GM23248 (cell line): ENCODE results near the gene MEFV. TPM values are rescaled to one million over a fixed set of nuclear protein-coding genes. Genes with fewer than 3 reads are reported as not detected.

Experiments used
- DNase-seq: peaks from one replicate; pipeline ENCODE4 v3.0.0-alpha.2; 2015
- H2AFZ ChIP-seq: fragments of 200-600 bp; sonication (generic); 2 replicates; pipeline ENCODE4 v1.6.1; 2016; ENCODE audit warnings: antibody characterized with exemption
- H3F3A ChIP-seq: fragments of 200-600 bp; sonication (generic); 2 replicates; pipeline ENCODE4 v1.6.1; 2016; ENCODE audit warnings: mild to moderate bottlenecking, antibody characterized with exemption, mixed run types; ENCODE audit not compliant: insufficient read depth
- H3K27ac ChIP-seq: fragments of 200-600 bp; sonication (generic); 2 replicates; pipeline ENCODE4 v1.5.1; 2016; ENCODE audit warnings: mild to moderate bottlenecking
- H3K27me3 ChIP-seq: fragments of 200-600 bp; sonication (generic); replicated peaks from 2 replicates; pipeline ENCODE4 v1.6.1; 2016; ENCODE audit warnings: mild to moderate bottlenecking; ENCODE audit not compliant: insufficient read depth
- H3K36me3 ChIP-seq: fragments of 200-600 bp; sonication (generic); 2 replicates; pipeline ENCODE4 v1.6.1; 2016; ENCODE audit warnings: low read depth, mild to moderate bottlenecking
- H3K4me1 ChIP-seq: fragments of 200-600 bp; sonication (generic); 2 replicates; pipeline ENCODE4 v1.6.1; 2016; ENCODE audit warnings: mild to moderate bottlenecking; ENCODE audit not compliant: insufficient read depth
- H3K4me2 ChIP-seq: fragments of 200-600 bp; sonication (generic); one replicate; pipeline ENCODE4 v1.6.1; 2016; ENCODE audit warnings: mild to moderate bottlenecking; ENCODE audit not compliant: unreplicated experiment
- H3K4me3 ChIP-seq: fragments of 200-600 bp; sonication (generic); 2 replicates; pipeline ENCODE4 v1.5.1; 2016; ENCODE audit warnings: mild to moderate bottlenecking
- H3K79me2 ChIP-seq: fragments of 200-600 bp; sonication (generic); 2 replicates; pipeline ENCODE4 v1.6.1; 2016; ENCODE audit warnings: mild to moderate bottlenecking; ENCODE audit not compliant: insufficient read depth
- H3K9ac ChIP-seq: fragments of 200-600 bp; sonication (generic); 2 replicates; pipeline ENCODE4 v1.6.1; 2016; ENCODE audit warnings: mild to moderate bottlenecking
- H3K9me2 ChIP-seq: fragments of 200-600 bp; sonication (generic); 2 replicates; pipeline ENCODE4 v1.6.1; 2016; ENCODE audit warnings: mixed run types, mild to moderate bottlenecking, moderate library complexity; ENCODE audit not compliant: insufficient read depth
- H3K9me3 ChIP-seq: fragments of 200-600 bp; sonication (generic); one replicate; pipeline ENCODE4 v1.6.1; 2017; ENCODE audit warnings: low read depth
- H4K20me1 ChIP-seq: fragments of 200-600 bp; sonication (generic); 2 replicates; pipeline ENCODE4 v1.6.0; 2016; ENCODE audit not compliant: insufficient read depth
- EZH2 ChIP-seq: fragments of 200-600 bp; sonication (generic); IDR thresholded peaks from 2 replicates; pipeline ENCODE4 v1.6.1; 2018; ENCODE audit warnings: antibody characterized with exemption, mild to moderate bottlenecking; ENCODE audit not compliant: insufficient read depth, poor library complexity, severe bottlenecking
- EZH2phosphoT487 ChIP-seq: fragments of 200-600 bp; sonication (generic); IDR thresholded peaks from 2 replicates; pipeline ENCODE4 v1.6.1; 2018; ENCODE audit warnings: antibody characterized with exemption, moderate library complexity, mild to moderate bottlenecking, low read depth; ENCODE audit not compliant: insufficient read depth
- WGBS, 2 experiments: methylation state at CpG; one replicate each; pipeline ENCODE4 v1.1.6; 2015 to 2017; ENCODE audit warnings: low lambda C conversion rate in 2 of 2, low coverage in 1 of 2; ENCODE audit errors: missing lambda C conversion rate in 2 of 2; 5-methylcytosine and 5-hydroxymethylcytosine counted together
- in situ Hi-C: fragments of 300-500 bp; cut with MboI; formaldehyde crosslinking; loops from 2 replicates; pipeline ENCODE4 v1.15.0; 2020
- polyA plus RNA-seq: library from polyadenylated mRNA; unstranded; fragments of >200 nt; fragmentation: Nextera tagmentation; extraction: Ambion mirVana; gene quantifications from 2 replicates; pipeline ENCODE4 v1.2.1, GENCODE V29; 2016
- total RNA-seq: library from RNA; depleted of rRNA; stranded (reverse); fragments of >200 nt; shearing (Covaris generic); gene quantifications from 2 replicates; pipeline ENCODE4 v1.2.3, GENCODE V29; 2014

MEFV gene
- total and polyA plus RNA-seq, 2 experiments from 2014 or later: not detected

DNA sequence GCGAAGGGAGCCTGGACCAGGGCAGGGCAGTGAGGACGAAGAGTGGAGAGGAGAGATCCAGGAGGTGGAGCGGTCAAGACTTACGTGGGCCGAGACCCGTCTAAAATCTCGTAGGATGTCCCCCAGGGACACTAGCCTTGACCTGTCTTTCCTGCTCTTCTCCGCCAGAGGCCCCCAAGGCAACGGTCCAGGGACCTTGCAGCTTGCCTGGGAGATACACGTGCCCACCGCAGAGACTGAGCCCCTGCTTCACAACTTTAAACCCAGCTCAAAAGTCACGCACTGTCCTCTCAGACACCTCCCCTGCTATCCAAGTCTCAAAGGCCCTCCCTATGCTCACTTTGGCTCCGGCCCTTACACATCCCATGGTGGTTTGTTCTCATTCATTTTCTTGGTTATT, 39.4 kb upstream of the MEFV start:
- H3K27me3 ChIP-seq: no peaks in the 10 kb centered on the region
- H3K9me2 ChIP-seq: no peaks in the 10 kb centered on the region
- no peaks in the 10 kb centered on the region for H4K20me1 ChIP-seq
- H3K4me3 ChIP-seq: no peak overlapping the region
- in situ Hi-C loops: no loop called here
- peaks cover 96% of the 10 kb centered on the region for H3K79me2 ChIP-seq
- no peak overlapping the region for H2AFZ ChIP-seq
- DNase-seq: no peak
- H3K9ac ChIP-seq: no peak overlapping the region
- no peak overlapping the region for H3K4me2 ChIP-seq
- H3K4me1 ChIP-seq: peaks cover 3% of the 10 kb centered on the region; the same call in 1 of the 2 replicates
- no peak overlapping the region for H3K27ac ChIP-seq
- H3F3A ChIP-seq: peaks cover 33% of the 10 kb centered on the region
- 81 to 85% methylated on average over 13 of the region's 13 CpGs for WGBS, 2 experiments
- H3K9me3 ChIP-seq: no peaks in the 10 kb centered on the region
- peaks cover 33% of the 10 kb centered on the region; the same call in 1 of the 2 replicates for H3K36me3 ChIP-seq
- no peak for TF ChIP-seq EZH2
- no peak for TF ChIP-seq EZH2phosphoT487

DNA sequence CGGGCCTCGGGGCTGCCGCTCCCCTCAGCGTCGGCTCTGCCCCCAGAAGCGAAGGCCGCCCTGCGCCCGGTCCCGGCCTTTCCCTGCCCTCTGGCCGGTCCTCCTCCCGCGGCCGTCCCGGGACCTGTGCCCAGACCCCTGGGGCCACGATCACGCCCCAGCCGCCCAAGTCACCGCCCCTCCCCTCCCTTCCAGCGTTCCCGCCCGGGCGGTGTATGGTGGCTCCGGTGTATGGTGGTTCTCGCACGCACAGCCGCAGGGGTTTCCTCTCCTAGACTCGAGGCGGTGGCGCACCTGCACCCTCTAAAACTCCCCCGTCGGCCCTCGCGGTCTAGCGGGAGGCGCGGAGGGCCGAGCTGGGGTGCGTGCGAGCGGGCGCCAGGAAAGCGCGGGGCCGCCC, 38.8 kb upstream of the MEFV start:
- H3K9ac ChIP-seq: no peak overlapping the region
- H3K79me2 ChIP-seq: peaks cover 96% of the 10 kb centered on the region
- in situ Hi-C loops: no loop called here
- H3K9me2 ChIP-seq: no peaks in the 10 kb centered on the region
- H3K4me3 ChIP-seq: no peak overlapping the region
- H3K4me1 ChIP-seq: peaks cover 3% of the 10 kb centered on the region; the same call in 1 of the 2 replicates
- H3K27ac ChIP-seq: no peak overlapping the region
- H3K4me2 ChIP-seq: no peak overlapping the region
- no peak overlapping the region for H2AFZ ChIP-seq
- H3K36me3 ChIP-seq: peaks cover 39% of the 10 kb centered on the region
- no peaks in the 10 kb centered on the region for H4K20me1 ChIP-seq
- peaks cover 33% of the 10 kb centered on the region for H3F3A ChIP-seq
- no peak for DNase-seq
- TF ChIP-seq EZH2phosphoT487: no peak
- no peak for TF ChIP-seq EZH2
- 42 to 50% methylated on average over 27 to 45 of the region's 45 CpGs for WGBS, 2 experiments
- no peaks in the 10 kb centered on the region for H3K9me3 ChIP-seq
- no peaks in the 10 kb centered on the region for H3K27me3 ChIP-seq

DNA sequence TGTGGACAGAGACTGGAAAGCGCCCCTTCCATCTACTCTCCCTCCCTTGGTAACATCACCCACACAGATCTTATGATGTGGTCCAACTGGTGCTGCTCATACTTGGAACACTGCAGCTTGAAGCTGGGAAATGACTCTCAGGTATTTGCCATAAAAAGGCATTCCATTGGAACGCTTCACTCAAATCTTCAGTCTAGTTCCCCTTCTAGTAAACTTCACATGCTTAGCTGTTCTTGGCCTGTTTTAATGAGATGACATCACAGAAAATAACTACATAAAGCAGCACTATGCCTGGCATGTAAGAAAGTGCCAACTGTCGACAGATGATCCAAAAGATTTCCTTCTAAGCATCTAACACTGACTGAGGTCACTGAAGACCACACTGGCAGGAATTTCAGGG, 36.2 kb upstream of the MEFV start:
- H3K9me2 ChIP-seq: no peaks in the 10 kb centered on the region
- H4K20me1 ChIP-seq: no peaks in the 10 kb centered on the region
- no peaks in the 10 kb centered on the region for H3K27me3 ChIP-seq
- H3K4me1 ChIP-seq: peaks cover 3% of the 10 kb centered on the region; the same call in 1 of the 2 replicates
- H3K9me3 ChIP-seq: no peaks in the 10 kb centered on the region
- peaks cover 44% of the 10 kb centered on the region for H3K36me3 ChIP-seq
- H2AFZ ChIP-seq: no peak overlapping the region
- TF ChIP-seq EZH2phosphoT487 (no peak), EZH2 (no peak)
- peak overlapping the region; percentile 68 for H3K27ac ChIP-seq
- DNase-seq: peak; percentile 74
- no peak overlapping the region for H3K9ac ChIP-seq
- no peak overlapping the region for H3K4me3 ChIP-seq
- peaks cover 96% of the 10 kb centered on the region for H3K79me2 ChIP-seq
- in situ Hi-C loops: no loop called here
- H3K4me2 ChIP-seq: no peak overlapping the region
- H3F3A ChIP-seq: peaks cover 24% of the 10 kb centered on the region
- 91 to 94% methylated on average over 3 of the region's 3 CpGs for whole genome bisulfite sequencing, 2 experiments

DNA sequence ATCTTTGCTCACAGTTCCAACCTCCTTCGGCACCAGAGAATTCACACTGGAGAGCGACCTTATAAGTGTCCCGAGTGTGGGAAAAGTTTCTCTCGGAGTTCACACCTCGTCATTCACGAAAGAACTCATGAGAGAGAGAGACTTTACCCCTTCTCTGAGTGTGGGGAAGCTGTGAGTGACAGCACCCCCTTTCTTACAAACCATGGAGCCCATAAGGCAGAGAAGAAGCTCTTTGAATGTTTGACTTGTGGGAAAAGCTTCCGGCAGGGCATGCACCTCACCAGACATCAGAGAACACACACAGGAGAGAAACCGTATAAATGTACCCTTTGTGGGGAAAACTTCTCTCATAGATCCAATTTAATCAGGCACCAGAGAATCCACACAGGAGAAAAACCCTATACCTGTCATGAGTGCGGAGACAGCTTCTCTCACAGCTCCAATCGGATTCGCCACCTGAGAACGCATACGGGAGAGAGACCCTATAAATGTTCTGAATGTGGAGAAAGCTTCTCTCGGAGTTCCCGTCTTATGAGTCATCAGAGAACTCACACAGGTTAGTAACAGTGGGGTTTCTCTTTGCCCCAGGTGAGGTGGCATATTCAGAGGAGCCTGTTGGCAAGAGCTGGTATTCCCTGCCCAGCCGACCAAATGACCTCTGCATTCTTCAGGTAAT, 33.7 kb upstream of the MEFV start:
- Histone ChIP-seq H3K27me3 (no peaks in the 10 kb centered on the region), H3F3A (peaks cover 24% of the 10 kb centered on the region), H3K9ac (no peak overlapping the region), H3K9me2 (no peaks in the 10 kb centered on the region), H3K9me3 (no peaks in the 10 kb centered on the region), H3K27ac (no peak overlapping the region), H3K79me2 (peaks cover 98% of the 10 kb centered on the region), H3K4me1 (peaks cover 10% of the 10 kb centered on the region), H3K4me3 (no peak overlapping the region), H2AFZ (no peak overlapping the region), H3K36me3 (peaks cover 51% of the 10 kb centered on the region), H4K20me1 (no peaks in the 10 kb centered on the region), H3K4me2 (no peak overlapping the region)
- in situ Hi-C loops: no loop called here
- DNase-seq: no peak
- 97 to 98% methylated on average over 16 of the region's 16 CpGs for WGBS, 2 experiments
- TF ChIP-seq EZH2phosphoT487 (no peak), EZH2 (no peak)
